DOHH2 (cell line): ENCODE measurements around the gene KRT82.

ENCODE experiments used
- H3F3A ChIP-seq: fragments of 200-600 bp; sonication (generic), shearing (Covaris generic); 2 replicates; pipeline ENCODE4 v1.6.0; 2016; ENCODE audit warnings: antibody characterized with exemption, mild to moderate bottlenecking; ENCODE audit not compliant: control insufficient read depth, insufficient read depth
- H3K27ac ChIP-seq: fragments of 200-600 bp; sonication (generic); 2 replicates; pipeline ENCODE4 v1.5.1; 2014; ENCODE audit warnings: low read depth, mild to moderate bottlenecking, low read length, moderate library complexity
- H3K27me3 ChIP-seq: fragments of 200-600 bp; sonication (generic); 2 replicates; pipeline ENCODE4 v1.6.1; 2014; ENCODE audit warnings: mild to moderate bottlenecking, low read length, mixed read lengths; ENCODE audit not compliant: control insufficient read depth
- H3K36me3 ChIP-seq: fragments of 200-600 bp; sonication (generic); 2 replicates; pipeline ENCODE4 v1.6.1; 2014; ENCODE audit warnings: mild to moderate bottlenecking, low read length, moderate library complexity, mixed read lengths; ENCODE audit not compliant: control insufficient read depth
- H3K4me1 ChIP-seq: fragments of 200-600 bp; sonication (generic); 2 replicates; pipeline ENCODE4 v1.6.1; 2014; ENCODE audit warnings: mild to moderate bottlenecking, low read length, mixed read lengths; ENCODE audit not compliant: control insufficient read depth
- H3K4me2 ChIP-seq: fragments of 200-600 bp; sonication (generic); 2 replicates; pipeline ENCODE4 v1.6.0; 2014; ENCODE audit warnings: mild to moderate bottlenecking, low read length, moderate library complexity
- H3K4me3 ChIP-seq: fragments of 200-600 bp; sonication (generic); 2 replicates; pipeline ENCODE4 v1.5.1; 2014; ENCODE audit warnings: mild to moderate bottlenecking, low read length, mixed read lengths
- H3K79me2 ChIP-seq: fragments of 200-600 bp; sonication (generic); 2 replicates; pipeline ENCODE4 v1.6.1; 2014; ENCODE audit warnings: mild to moderate bottlenecking, low read length, mixed read lengths; ENCODE audit not compliant: control insufficient read depth
- H3K9me2 ChIP-seq: fragments of 200-600 bp; sonication (generic); replicated peaks from 2 replicates; pipeline ENCODE4 v1.6.1; 2014; ENCODE audit warnings: mild to moderate bottlenecking, low read length, mixed read lengths; ENCODE audit not compliant: control insufficient read depth
- H3K9me3 ChIP-seq: fragments of 200-600 bp; sonication (generic); 2 replicates; pipeline ENCODE4 v1.6.1; 2014; ENCODE audit warnings: antibody characterized with exemption, low read length, mixed read lengths; ENCODE audit not compliant: control insufficient read depth, insufficient read depth
- H4K20me1 ChIP-seq: fragments of 200-600 bp; sonication (generic); 2 replicates; pipeline ENCODE4 v1.6.0; 2014; ENCODE audit warnings: low read depth, mild to moderate bottlenecking, antibody characterized with exemption, low read length, moderate library complexity; ENCODE audit not compliant: control insufficient read depth, insufficient read depth
- EZH2phosphoT487 ChIP-seq: fragments of 200-600 bp; sonication (generic); IDR thresholded peaks from 2 replicates; pipeline ENCODE4 v1.6.1; 2017; ENCODE audit warnings: borderline replicate concordance, mild to moderate bottlenecking, antibody characterized with exemption, low read length, moderate library complexity, mixed read lengths
- TF ChIP-seq, protein P1 (sequence below): fragments of 200-600 bp; sonication (generic); IDR thresholded peaks from one replicate; pipeline ENCODE4 v1.5.1; 2014; ENCODE audit warnings: antibody characterized with exemption, mild to moderate bottlenecking, low read depth, low read length; ENCODE audit not compliant: poor library complexity, severe bottlenecking

The KRT82 gene

DNA sequence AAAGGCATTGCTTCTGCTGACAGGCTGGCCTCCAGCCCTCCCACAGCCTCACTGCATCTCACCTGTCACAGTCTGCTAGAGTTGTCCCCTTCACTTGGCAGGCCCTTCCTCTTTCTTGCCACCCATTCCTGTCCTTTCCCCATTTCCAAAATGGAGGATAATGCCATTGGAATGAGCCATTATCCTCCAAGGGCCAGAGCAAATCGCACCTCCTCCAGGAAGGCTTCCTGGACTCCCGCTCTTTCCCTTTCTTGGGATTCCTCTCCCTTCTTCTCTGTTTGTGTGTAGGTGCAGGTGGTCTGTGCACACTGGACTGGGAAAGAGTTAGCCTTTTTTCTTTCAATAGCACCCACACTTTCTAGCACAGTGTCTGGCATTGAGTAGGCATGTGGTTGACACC lies 3.8 kb downstream of the KRT82 start:
- H4K20me1 ChIP-seq = no peaks in the 10 kb centered on the region
- H3K36me3 ChIP-seq = no peaks in the 10 kb centered on the region
- H3F3A ChIP-seq = no peaks in the 10 kb centered on the region
- no peaks in the 10 kb centered on the region for H3K9me3 ChIP-seq
- no peaks in the 10 kb centered on the region for H3K4me1 ChIP-seq
- H3K4me2 ChIP-seq = no peak overlapping the region
- no peak overlapping the region for H3K4me3 ChIP-seq
- no peak overlapping the region for H3K27ac ChIP-seq
- H3K9me2 ChIP-seq = no peaks in the 10 kb centered on the region
- H3K79me2 ChIP-seq = no peaks in the 10 kb centered on the region
- TF ChIP-seq, protein P1, sequence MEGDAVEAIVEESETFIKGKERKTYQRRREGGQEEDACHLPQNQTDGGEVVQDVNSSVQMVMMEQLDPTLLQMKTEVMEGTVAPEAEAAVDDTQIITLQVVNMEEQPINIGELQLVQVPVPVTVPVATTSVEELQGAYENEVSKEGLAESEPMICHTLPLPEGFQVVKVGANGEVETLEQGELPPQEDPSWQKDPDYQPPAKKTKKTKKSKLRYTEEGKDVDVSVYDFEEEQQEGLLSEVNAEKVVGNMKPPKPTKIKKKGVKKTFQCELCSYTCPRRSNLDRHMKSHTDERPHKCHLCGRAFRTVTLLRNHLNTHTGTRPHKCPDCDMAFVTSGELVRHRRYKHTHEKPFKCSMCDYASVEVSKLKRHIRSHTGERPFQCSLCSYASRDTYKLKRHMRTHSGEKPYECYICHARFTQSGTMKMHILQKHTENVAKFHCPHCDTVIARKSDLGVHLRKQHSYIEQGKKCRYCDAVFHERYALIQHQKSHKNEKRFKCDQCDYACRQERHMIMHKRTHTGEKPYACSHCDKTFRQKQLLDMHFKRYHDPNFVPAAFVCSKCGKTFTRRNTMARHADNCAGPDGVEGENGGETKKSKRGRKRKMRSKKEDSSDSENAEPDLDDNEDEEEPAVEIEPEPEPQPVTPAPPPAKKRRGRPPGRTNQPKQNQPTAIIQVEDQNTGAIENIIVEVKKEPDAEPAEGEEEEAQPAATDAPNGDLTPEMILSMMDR = no peak
- no peak for TF ChIP-seq EZH2phosphoT487
- H3K27me3 ChIP-seq = peaks cover 3% of the 10 kb centered on the region; the same call in 1 of the 2 replicates

DNA sequence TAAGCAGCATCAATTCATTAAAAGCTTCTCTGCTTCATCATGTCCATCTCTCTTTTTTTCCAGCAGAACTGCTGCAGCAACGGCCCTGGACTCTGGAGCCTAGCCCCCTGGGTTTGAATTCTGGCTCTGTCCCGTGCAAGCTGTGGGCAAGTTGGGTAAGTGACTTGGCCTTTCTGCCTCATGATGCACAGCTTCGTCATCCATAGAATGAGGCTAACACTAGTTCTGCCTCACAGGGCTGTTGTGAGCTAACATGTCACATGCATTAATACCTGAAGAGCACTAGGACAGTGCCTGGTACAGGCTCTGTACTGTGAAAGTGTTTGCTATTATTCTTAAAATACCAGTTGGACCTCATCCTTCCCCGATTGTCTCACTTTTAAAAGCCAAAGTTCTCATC lies 4.2 kb downstream of the KRT82 start:
- Histone ChIP-seq H3K36me3 (no peaks in the 10 kb centered on the region), H3K9me2 (no peaks in the 10 kb centered on the region), H4K20me1 (no peaks in the 10 kb centered on the region), H3K27me3 (peaks cover 3% of the 10 kb centered on the region; the same call in 1 of the 2 replicates), H3K79me2 (no peaks in the 10 kb centered on the region), H3K9me3 (no peaks in the 10 kb centered on the region), H3K4me2 (no peak overlapping the region), H3K4me1 (no peaks in the 10 kb centered on the region), H3K27ac (no peak overlapping the region), H3F3A (no peaks in the 10 kb centered on the region), H3K4me3 (no peak overlapping the region)
- TF ChIP-seq, protein P1 = no peak
- TF ChIP-seq EZH2phosphoT487 = no peak

DNA sequence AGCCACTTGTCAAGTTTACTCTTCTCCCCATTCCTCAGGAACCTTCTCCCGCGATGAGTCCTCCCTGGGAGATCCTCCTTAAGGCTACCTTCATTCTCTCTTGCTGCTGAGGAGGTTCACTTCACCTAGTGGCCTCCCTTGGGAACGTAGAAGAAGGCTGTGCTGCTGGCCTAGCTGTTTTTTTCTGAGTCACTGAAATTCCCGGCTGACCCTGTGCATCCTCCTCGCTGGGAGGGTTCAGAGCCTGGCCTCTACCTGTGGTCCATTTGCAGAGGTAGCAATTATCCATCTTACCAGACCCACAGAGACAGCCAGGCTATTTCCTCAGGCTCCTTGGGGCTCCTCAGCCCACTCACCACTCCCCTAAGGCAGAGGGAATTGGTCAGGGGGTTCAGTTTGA lies 4.6 kb downstream of the KRT82 start:
- H3K27me3 ChIP-seq = peaks cover 3% of the 10 kb centered on the region; the same call in 1 of the 2 replicates
- H3K4me3 ChIP-seq = no peak overlapping the region

More for the DNA sequence above, 4.6 kb downstream of the KRT82 start:
- H3K9me2 ChIP-seq = no peaks in the 10 kb centered on the region
- H3K4me1 ChIP-seq = no peaks in the 10 kb centered on the region
- no peak overlapping the region for H3K27ac ChIP-seq
- no peaks in the 10 kb centered on the region for H3K36me3 ChIP-seq
- H3F3A ChIP-seq = no peaks in the 10 kb centered on the region
- H3K9me3 ChIP-seq = no peaks in the 10 kb centered on the region
- TF ChIP-seq, protein P1 = no peak
- no peak for TF ChIP-seq EZH2phosphoT487
- H3K4me2 ChIP-seq = no peak overlapping the region
- no peaks in the 10 kb centered on the region for H4K20me1 ChIP-seq
- no peaks in the 10 kb centered on the region for H3K79me2 ChIP-seq
